ENCODE results near the gene ZNF652.
"Not testable (repeated sequence)": the region's sequence is repeated elsewhere in the genome, so short reads cannot be mapped to it uniquely, and the experiment has no call there.

The ZNF652 gene

GRCh38 chr17:49361902-49362722 is at the start of gene ZNF652:
Gene ZNF652, minus strand, starts transcription at chr17:49362250. Its CDS starts 44,525 bp downstream, at chr17:49317725.
- DNase-seq = peak; percentile 94

DNA sequence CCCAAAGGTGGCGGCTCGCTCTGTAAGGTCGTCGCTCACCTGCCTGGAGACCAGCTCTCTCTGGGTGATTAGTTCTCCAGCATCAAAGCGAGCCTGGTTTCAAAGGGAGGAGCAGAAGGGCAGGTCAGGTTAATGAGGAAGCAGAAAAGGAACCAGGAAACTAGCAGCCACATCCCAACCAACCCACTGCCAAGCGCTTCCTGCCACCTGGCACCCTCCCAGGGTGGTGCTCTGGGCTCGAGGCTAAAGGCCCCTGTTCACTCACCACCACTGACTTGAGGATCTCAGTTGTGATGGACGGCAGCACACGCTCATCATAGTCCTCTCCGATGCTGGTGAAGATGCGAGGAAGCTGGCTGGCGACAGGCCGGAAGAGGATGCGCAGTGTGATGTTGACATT is 47.0 kb upstream of the ZNF652 start:
- DNase-seq = no peak

GRCh38 chr17:49407981-49408501 is 46.0 kb upstream of the ZNF652 start:
- DNase-seq = peak; percentile 80

GRCh38 chr17:49407086-49407485 is 45.0 kb upstream of the ZNF652 start:
- DNase-seq = no peak

DNA sequence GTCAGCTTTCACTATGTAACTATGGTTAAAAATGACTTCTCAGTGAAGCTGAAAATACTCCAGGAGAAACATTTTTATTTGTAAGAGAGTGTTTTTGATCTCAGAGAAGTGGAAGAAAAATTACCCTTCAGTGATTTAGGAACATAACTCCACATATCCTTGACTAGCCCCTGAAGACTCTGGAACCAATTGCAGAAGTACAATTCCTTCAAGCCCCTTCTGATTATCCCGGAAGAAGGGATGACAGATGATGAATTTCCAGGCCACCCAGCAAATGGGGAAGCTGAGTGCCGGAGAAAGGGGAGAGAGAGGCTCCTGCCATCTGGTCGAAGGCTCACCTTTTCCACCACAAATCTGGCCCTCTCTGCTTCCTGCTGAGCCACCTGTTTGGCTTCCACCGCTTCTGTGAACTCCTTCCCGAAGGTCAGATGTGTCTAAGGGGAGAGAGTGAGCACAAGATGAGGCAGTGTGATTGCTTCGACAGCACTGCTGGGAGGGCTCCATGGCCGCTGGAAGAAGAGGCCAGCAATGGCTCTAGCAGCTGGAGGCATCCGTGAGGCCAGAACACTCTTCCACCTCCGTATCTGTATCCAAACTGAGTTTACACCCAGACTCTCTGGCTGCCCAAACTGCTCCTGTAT is 44.5 kb upstream of the ZNF652 start:
- DNase-seq = no peak

GRCh38 chr17:49404906-49405305 is 42.9 kb upstream of the ZNF652 start:
- no peak for DNase-seq

DNA sequence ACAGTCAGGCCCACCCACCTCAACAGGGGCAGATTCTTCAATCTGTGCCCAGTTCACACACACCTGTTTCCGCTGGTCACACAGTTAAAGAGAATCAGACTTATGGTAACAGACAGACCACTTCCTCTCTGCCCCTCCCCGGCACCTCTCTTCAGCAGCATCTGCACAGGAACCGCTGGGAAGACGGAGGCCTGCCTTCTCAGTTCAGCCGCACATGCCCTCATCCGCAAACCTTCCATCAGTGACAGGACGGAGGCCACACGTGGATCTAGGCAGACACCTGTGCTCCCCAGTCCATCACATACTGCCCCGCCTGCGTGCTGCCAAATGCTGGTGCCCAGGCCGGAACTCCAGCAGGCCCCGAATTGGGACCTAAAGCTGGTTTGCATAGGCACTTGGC is 42.3 kb upstream of the ZNF652 start:
- no peak for DNase-seq

GRCh38 chr17:49403514-49404289 is 41.7 kb upstream of the ZNF652 start:
- DNase-seq = no peak

- DNase-seq = no peak
Measured at GRCh38 chr17:49402706-49403105, 40.7 kb upstream of the ZNF652 start.

DNA sequence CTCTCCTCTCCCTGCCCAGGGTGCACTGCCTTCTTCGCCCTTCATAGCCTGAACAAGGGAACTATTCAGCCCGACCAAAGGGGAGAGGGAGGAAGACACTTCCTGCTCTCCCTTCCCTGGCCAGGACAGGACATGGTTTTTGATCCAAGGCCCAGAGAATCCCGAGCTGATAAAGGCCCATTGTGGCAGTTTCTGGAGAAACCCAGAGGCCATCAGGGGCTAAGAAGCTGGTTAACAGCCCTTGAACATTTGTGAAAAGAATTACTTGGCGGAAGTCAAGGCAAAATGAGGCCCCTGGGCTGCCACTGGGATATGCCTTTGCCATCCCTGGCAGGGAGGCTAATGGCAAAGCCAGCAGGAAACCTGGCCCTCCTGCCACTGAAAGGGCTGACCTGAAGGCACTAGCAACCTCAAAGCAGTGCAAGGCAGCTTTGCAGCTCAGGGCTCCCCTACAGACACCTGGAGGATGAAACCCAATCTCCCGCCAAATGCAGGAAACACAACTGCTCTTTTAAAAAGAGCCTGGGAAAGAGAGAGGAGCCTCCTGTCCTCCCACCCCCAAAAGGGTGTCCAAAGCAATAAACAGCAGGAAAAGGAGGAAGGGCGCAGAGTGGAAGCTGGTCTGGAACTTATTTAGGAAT is 40.0 kb upstream of the ZNF652 start:
- peak; percentile 27 for DNase-seq

DNA sequence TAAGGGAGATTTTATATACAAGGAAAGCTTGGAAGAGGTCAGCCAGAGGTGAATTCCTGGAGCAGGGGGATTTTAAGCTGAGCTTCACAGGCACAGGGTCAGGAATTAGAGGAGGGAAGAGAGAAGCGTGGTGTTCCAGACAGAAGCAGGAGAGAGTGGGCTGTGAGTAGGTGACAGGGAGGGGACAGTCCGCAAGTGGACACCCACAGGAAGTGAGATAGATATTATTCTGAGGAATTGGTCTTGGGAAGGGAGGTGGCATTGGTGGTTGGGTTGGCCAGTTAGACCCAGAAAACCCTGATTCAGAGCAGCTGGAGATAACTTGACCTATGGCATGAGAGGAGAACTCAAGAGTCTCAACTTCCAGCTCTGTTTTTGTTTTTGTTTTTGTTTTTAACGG is 37.9 kb upstream of the ZNF652 start:
- no peak for DNase-seq

- no peak for DNase-seq
Measured at GRCh38 chr17:49397586-49397985, 35.5 kb upstream of the ZNF652 start.

DNA sequence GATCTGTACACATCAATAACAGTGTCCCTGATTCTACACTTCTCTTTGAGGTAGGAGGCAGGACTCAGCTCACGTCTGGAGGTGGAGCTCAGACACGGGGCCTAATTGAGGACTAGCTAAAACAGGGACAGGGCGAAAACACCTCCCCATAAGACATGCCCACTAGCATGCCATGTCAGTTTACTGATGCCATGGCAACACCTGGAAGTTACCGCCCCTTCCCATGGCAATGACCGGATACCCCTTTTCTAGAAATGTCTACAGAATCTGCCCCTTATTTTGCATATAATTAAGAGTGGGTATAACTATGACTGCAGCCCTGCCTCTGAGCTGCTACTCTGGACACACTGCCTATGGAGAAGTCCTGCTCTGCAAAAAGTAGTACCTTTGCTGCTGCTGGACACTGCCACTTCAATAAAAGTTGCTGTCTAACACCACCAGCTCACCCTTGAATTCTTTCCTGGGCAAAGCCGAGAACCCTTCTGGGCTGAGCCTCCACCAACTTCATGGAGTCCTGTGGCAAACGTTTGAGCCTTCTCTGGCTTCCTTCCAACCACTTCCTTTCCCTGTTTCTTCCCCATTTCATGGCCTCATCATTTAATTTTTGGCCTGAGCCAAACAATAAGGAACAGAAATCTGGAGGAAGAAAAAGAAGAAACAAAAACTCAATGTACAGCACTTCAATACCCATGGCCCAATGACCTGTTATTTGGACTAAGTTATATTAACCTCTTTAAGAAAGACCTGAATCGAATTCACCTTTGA is 31.6 kb upstream of the ZNF652 start:
- no peak for DNase-seq

GRCh38 chr17:49390548-49391324 is 28.7 kb upstream of the ZNF652 start:
- no peak for DNase-seq

GRCh38 chr17:49389514-49390347 is 27.7 kb upstream of the ZNF652 start:
- not testable (repeated sequence) for DNase-seq

GRCh38 chr17:49388692-49389513 is 26.9 kb upstream of the ZNF652 start:
- no peak for DNase-seq

DNA sequence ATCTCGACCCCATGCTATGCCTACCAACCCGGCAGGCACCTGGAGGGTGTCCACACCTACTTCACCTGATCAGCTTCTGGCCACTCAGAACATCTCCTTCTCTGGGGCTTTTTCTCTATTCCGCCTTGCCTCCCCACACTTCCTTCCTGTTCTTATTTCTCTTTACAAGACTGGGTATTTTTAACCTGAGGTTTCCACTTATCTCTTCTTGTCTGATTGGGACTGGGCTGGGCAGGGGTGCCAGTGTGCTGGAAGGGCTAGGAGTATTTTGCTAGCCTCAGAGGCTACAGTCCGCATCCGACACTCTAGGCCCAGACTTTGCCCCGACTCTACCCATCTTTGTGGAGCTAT is 26.2 kb upstream of the ZNF652 start:
- no peak for DNase-seq

DNA sequence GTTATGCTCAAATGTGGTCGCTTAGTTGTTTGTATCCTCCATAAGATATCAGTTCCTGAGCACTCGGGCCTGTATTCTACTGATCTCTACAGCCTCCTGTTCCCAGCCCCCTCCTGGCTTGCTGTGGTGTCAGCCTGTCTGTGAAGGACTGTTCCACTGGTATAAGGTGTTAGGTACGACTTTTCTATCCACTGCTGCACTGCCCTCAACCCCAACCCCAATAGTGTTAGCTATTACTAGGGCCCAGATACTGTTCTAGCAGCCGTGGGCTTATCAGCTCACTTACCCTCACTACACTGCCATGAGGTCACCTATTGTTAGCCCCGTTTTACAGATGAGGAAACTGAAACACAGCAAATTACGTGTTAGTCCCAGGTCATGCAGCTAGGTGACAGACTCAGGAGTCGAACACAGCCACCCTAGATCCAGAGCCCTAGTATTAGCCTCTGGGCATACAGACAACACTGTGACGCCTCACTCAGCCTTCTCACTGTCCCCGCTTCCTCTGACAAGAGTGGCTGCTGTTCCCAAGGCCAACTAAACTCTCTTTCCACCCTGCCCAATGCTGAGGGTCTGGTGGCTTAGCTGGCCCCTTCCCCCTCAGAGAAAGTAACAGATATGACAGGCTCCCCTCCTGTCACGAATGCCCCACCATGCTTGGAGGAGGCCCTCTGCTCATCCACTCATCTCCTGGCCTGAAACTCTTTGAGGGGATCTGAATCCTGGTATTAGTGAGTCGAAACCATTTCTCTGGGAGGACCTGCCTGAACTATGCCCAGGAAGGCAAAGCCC is 25.6 kb upstream of the ZNF652 start:
- DNase-seq = no peak

- DNase-seq = no peak
Measured at GRCh38 chr17:49386373-49386772, 24.3 kb upstream of the ZNF652 start.
